GM13977 (cell line): ENCODE data around the gene TGFBR2.

ENCODE experiments used
- DNase-seq: peaks from one replicate; pipeline ENCODE4 v3.0.0; 2012; ENCODE audit warnings: low spot score
- CTCF ChIP-seq: IDR thresholded peaks from 2 replicates; pipeline ENCODE4 v1.5.1; 2012; ENCODE audit warnings: mild to moderate bottlenecking, control low read depth; ENCODE audit not compliant: insufficient read depth; ENCODE audit errors: extremely low read depth, missing control alignments
- in situ Hi-C: fragments of 300-500 bp; cut with MboI; formaldehyde crosslinking; loops from one replicate; pipeline ENCODE4 v1.12.0; 2022; ENCODE audit warnings: low sequenced_read_pairs, low pct_unique_long_range_greater_than_20kb, mixed read lengths, inconsistent platforms; ENCODE audit not compliant: unreplicated experiment

TGFBR2 gene

GRCh38 chr3:30611613-30612436 is 5.4 kb downstream of the TGFBR2 start:
- in situ Hi-C loops = no loop called here
- no peak for DNase-seq
- TF ChIP-seq CTCF = no peak

GRCh38 chr3:30612437-30613132 is 6.2 kb downstream of the TGFBR2 start:
- no peak for TF ChIP-seq CTCF
- in situ Hi-C loops = no loop called here
- DNase-seq = no peak

- in situ Hi-C loops = no loop called here
- TF ChIP-seq CTCF = no peak
- no peak for DNase-seq
These were observed 6.9 kb downstream of the TGFBR2 start for GRCh38 chr3:30613133-30613825.

- in situ Hi-C loops = no loop called here
- DNase-seq = no peak
- no peak for TF ChIP-seq CTCF
These were observed 8.0 kb downstream of the TGFBR2 start for GRCh38 chr3:30614373-30614772.

- no peak for DNase-seq
- in situ Hi-C loops = no loop called here
- no peak for TF ChIP-seq CTCF
These were observed 8.5 kb downstream of the TGFBR2 start for GRCh38 chr3:30614943-30615342.

GRCh38 chr3:30615615-30616346 is 9.4 kb downstream of the TGFBR2 start:
- in situ Hi-C loops = no loop called here

More at GRCh38 chr3:30615615-30616346, 9.4 kb downstream of the TGFBR2 start:
- no peak for DNase-seq
- no peak for TF ChIP-seq CTCF
